Esophagus muscularis mucosa (tissue), 4 donors: ENCODE results near the gene SLC4A3.

Source experiments
- EP300 ChIP-seq: sonication (generic); formaldehyde crosslinking; IDR thresholded peaks from one replicate; pipeline ENCODE4 v1.6.1; 2017; ENCODE audit warnings: antibody characterized with exemption
- POLR2A ChIP-seq: fragments of 450-650 bp; IDR thresholded peaks from one replicate; pipeline ENCODE4 v1.6.1; 2017; ENCODE audit warnings: antibody characterized with exemption, moderate library complexity, mild to moderate bottlenecking, low read depth
- POLR2AphosphoS5 ChIP-seq, 2 donors: sonication (generic); formaldehyde crosslinking; IDR thresholded peaks; one replicate each; pipeline ENCODE4 v1.6.1; 2017; ENCODE audit warnings: antibody characterized with exemption in 2 of 2
- TF ChIP-seq, protein P1 (sequence below), 3 experiments: fragments of 200-600 bp in 2 of 3; fragments of 450-650 bp in 1 of 3; sonication (generic) in 2 of 3; IDR thresholded peaks; one replicate each; pipeline ENCODE4 v1.5.1; 2017 to 2019; ENCODE audit warnings: antibody characterized with exemption in 3 of 3, mild to moderate bottlenecking in 2 of 3, moderate library complexity in 1 of 3

GRCh38 chr2:219621935-219622334, 5.5 kb upstream of the SLC4A3 start:
- TF ChIP-seq POLR2A (no peak), EP300 (no peak), POLR2AphosphoS5 (IDR thresholded peaks at IDR 0.05) (no peak)
- TF ChIP-seq, protein P1, sequence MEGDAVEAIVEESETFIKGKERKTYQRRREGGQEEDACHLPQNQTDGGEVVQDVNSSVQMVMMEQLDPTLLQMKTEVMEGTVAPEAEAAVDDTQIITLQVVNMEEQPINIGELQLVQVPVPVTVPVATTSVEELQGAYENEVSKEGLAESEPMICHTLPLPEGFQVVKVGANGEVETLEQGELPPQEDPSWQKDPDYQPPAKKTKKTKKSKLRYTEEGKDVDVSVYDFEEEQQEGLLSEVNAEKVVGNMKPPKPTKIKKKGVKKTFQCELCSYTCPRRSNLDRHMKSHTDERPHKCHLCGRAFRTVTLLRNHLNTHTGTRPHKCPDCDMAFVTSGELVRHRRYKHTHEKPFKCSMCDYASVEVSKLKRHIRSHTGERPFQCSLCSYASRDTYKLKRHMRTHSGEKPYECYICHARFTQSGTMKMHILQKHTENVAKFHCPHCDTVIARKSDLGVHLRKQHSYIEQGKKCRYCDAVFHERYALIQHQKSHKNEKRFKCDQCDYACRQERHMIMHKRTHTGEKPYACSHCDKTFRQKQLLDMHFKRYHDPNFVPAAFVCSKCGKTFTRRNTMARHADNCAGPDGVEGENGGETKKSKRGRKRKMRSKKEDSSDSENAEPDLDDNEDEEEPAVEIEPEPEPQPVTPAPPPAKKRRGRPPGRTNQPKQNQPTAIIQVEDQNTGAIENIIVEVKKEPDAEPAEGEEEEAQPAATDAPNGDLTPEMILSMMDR (IDR thresholded peaks at IDR 0.05), result no peak
